T-helper 2 cell treated with Interferon-gamma antibody and Interleukin-4, amounts not matched to agents 5 μg/mL and 100 μg/mL, for 36 hours (primary cell): ENCODE data around the gene MRPS18B.
A peak's percentile ranks its signal among the peaks of the same experiment; 100 is the strongest.
"Not testable (repeated sequence)": the region's sequence is repeated elsewhere in the genome, so short reads cannot be mapped to it uniquely, and the experiment has no call there.

Experiments
- DNase-seq: peaks from one replicate; pipeline ENCODE4 v3.0.0; 2021; ENCODE audit warnings: low spot score
- H3K27ac Mint-ChIP-seq: one replicate; pipeline ENCODE4 v1.8.0; 2021; ENCODE audit warnings: mild to moderate bottlenecking, mixed read lengths
- H3K27me3 Mint-ChIP-seq: one replicate; pipeline ENCODE4 v1.8.0; 2021; ENCODE audit warnings: low read depth, mixed read lengths
- H3K36me3 Mint-ChIP-seq: one replicate; pipeline ENCODE4 v1.8.0; 2021; ENCODE audit warnings: low read depth, mixed read lengths
- H3K4me1 Mint-ChIP-seq: one replicate; pipeline ENCODE4 v1.8.0; 2021; ENCODE audit warnings: low read depth, mixed read lengths
- H3K4me3 Mint-ChIP-seq: one replicate; pipeline ENCODE4 v1.8.0; 2022; ENCODE audit warnings: mild to moderate bottlenecking, moderate library complexity, mixed read lengths
- H3K9me3 Mint-ChIP-seq: one replicate; pipeline ENCODE4 v1.8.0; 2021; ENCODE audit warnings: mixed read lengths

MRPS18B gene

GRCh38 chr6:30666300-30666699 lies 48.7 kb downstream of the MRPS18B start:
- peak; percentile 49 for DNase-seq
- Mint-ChIP-seq H3K36me3 (peaks cover 53% of the 10 kb centered on the region), H3K4me1 (peaks cover 12% of the 10 kb centered on the region)
- H3K4me3 Mint-ChIP-seq, H3K27me3 Mint-ChIP-seq, H3K27ac Mint-ChIP-seq, H3K9me3 Mint-ChIP-seq: not testable (repeated sequence)

- Mint-ChIP-seq H3K27ac (peak overlapping the region; percentile 51), H3K27me3 (no peaks in the 10 kb centered on the region), H3K4me1 (peaks cover 20% of the 10 kb centered on the region), H3K4me3 (peak overlapping the region; percentile 96), H3K36me3 (peaks cover 28% of the 10 kb centered on the region), H3K9me3 (no peaks in the 10 kb centered on the region)
- no peak for DNase-seq
These were observed 53.3 kb downstream of the MRPS18B start for GRCh38 chr6:30670760-30671527.

- peak; percentile 87 for DNase-seq
- Mint-ChIP-seq H3K36me3 (peaks cover 34% of the 10 kb centered on the region), H3K4me3 (peak within 1 kb of the TSS; percentile 96), H3K4me1 (peaks cover 25% of the 10 kb centered on the region), H3K27ac (peak within 1 kb of the TSS; percentile 76), H3K27me3 (no peaks in the 10 kb centered on the region), H3K9me3 (no peaks in the 10 kb centered on the region)
These were observed 55.0 kb downstream of the MRPS18B start, which contains the start of gene DHX16 for GRCh38 chr6:30672445-30673253. Gene DHX16, minus strand, starts transcription at chr6:30673006. Its CDS starts 165 bp downstream, at chr6:30672841.
